OCI-LY7 (cell line): ENCODE data around the gene TMTC2.

Experiments used
- CTCF ChIP-seq: fragments of 200-600 bp; sonication (generic); conservative IDR thresholded peaks from 2 replicates; pipeline ENCODE4 v1.5.1; 2014; ENCODE audit warnings: mild to moderate bottlenecking, antibody characterized with exemption, low read length, moderate library complexity, mixed read lengths
- EZH2phosphoT487 ChIP-seq: fragments of 200-600 bp; sonication (generic); IDR thresholded peaks from 2 replicates; pipeline ENCODE4 v1.6.1; 2018; ENCODE audit warnings: low read depth, borderline replicate concordance, mild to moderate bottlenecking, mixed run types, antibody characterized with exemption, low read length, moderate library complexity, mixed read lengths

DNA sequence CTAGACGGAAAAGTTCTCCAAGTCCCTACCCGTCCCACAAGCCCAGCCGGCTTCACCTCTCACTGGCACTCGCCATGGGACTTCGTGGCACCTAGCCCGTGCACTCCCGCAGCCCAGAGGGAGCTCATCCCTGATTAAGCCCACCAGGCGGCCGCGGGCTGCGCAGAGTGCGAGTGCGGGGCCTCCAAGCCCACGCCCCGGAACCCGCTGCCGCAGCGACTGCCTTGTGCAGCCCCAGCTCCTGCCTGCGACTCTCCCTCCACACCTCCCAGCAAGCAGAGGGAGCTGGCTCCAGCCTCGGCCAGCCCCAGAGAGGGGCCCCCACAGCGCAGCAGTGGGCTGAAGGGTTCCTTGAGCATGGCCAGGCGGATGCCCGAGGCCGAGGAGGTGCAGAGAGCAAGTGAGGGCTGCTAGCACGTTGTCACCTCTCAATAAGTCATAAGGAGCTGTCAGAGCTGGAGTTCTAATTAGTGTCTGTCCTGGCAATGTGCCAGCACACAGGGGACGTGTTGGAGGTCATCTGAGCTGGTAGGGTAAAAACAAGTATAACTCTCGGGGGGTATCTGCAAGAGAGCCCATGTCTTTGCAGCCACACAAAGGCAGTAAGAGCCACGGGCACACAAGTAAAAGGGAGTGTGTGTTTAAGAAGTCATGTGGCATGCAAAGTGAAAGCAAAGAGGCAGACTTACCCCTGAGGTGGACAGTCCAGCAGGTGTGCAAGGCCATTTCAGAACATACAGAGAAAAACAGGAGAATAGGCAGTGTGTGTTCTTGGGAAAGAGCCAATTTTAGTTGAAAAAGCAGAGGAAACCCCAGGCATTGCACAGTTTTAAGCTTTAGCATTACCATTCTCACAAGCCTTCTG lies 27.1 kb upstream of the TMTC2 start:
- TF ChIP-seq CTCF (no peak), EZH2phosphoT487 (no peak)
